Measurements from ENCODE around the gene GDI1.

Gene GDI1

DNA sequence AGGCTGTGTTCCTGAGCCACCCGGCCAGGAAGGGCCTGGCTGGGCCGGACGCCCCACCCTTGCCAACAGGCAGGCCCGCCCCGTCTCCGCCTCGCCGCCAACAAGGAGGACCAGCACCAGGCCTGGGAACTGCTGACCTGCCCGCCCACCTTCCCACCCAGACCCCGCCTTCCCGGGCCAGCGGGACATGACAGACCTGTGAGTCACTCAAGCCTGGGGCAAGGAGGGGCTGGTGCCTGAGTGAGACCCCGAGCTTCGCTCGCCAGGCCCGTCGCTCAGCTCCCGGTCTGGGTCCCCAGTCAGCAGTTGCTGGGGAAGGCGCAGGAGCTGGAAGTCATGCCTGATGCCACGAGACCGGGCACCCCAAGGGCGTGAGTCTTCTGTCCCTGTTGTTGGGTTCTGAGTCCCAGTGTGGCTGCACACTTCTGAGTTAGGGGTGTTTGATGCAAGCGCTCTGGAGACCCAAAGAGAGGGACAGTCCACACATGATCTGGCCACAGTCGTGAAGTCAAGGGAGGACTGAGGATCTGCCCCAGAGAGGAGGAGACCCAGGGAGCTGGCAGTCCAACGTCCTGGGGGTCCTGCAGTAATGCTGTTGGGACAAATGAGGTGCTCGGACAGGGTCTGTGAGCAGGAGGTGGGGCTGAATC lies 27.6 kb upstream of the GDI1 start, which contains the start of gene DNASE1L1:
DNASE1L1 (minus strand) TSS at position 33 of the 650 bp plus-strand sequence. CDS start 3,686 bp downstream, outside the sequence.
- no peak for DNase-seq

DNA sequence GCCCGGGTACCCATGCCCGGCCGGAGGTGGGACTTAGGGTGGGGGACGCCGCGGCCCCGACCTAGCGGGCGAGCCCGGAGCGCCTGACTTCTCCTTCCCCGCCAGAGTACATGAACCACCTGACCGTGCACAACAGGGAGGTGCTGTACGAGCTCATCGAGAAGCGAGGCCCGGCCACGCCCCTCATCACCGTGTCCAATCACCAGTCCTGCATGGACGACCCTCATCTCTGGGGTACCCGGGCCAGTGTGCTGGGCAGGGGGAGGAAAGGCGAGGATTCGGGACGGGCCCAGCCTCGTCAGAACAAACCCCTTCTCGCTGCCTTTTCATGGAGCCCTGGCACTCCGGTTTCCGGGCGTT lies 25.0 kb upstream of the GDI1 start:
- peak; percentile 79 for DNase-seq

DNA sequence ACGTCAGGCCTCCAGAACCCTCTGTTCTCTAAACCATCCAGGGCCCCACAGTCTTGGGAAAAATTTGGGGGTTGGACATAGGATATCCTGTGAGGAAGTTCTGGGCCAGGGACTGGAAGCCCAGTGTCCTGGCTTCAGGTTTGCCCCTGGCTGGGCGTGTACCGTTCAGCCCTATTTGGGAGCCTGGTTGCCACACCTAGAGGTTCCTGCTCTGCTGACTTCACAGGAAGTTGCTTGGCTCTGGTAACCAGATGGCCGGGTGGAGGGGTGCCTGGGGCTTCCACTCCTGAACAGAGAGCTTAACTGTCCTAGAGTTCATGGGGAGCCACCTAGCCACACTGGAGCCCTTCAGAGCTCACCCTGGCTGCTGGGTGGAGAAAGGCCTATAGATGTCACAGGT lies 24.5 kb upstream of the GDI1 start:
- no peak for DNase-seq

DNA sequence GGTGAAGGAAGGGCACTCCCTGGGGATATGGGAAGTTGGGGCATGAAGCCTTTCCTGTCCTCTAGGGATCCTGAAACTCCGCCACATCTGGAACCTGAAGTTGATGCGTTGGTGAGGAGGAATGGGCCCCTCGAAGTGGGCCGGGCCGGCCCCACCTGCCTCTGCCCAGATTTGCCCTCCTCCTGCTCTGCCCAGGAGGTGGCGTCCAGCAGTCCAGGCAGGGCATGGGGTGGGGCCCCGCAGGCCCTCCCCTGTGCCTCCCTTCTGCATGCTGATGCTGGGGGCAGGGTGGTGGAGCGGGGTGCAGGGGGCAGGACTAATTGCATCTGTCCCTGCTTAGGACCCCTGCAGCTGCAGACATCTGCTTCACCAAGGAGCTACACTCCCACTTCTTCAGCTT lies 23.8 kb upstream of the GDI1 start:
- no peak for DNase-seq

DNA sequence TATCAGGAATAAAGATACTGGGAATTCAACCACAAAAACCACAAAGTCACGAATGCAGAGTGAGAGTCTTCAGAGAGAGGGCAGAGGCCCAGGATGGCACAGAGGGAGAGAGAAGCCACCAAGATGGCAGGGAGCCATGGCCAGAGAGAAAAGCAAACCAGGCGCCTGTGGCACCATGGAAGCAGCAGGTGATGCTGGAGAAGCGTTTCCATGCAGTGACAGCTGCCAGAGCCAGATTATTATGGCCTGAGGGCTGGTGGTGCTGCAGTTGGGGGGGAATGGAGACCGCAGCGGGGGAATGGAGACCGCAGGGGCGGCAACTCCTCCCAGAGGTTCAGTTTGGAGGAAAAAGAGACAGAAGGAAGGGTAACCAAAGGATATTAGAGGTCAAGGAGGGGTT lies 19.8 kb upstream of the GDI1 start:
- DNase-seq: no peak

DNA sequence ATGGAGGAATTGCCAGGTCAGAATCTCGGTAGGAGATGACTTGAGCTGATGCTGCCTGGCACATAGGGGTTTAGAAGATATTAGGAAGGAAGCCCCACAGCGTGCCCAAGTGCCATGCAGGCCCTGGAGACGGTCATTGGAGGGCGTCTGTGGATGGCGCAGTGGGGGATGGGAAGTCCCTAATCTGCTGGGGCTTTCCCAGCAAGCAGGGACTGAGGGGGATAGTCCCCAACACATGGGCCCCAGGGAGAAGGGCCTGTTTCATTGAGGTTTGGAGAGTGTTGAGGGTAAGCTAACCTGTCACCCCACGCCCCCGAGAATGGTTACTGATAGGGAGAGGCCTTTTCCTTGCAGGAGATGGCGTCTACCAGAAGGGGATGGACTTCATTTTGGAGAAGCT lies 17.8 kb upstream of the GDI1 start:
- no peak for DNase-seq

DNA sequence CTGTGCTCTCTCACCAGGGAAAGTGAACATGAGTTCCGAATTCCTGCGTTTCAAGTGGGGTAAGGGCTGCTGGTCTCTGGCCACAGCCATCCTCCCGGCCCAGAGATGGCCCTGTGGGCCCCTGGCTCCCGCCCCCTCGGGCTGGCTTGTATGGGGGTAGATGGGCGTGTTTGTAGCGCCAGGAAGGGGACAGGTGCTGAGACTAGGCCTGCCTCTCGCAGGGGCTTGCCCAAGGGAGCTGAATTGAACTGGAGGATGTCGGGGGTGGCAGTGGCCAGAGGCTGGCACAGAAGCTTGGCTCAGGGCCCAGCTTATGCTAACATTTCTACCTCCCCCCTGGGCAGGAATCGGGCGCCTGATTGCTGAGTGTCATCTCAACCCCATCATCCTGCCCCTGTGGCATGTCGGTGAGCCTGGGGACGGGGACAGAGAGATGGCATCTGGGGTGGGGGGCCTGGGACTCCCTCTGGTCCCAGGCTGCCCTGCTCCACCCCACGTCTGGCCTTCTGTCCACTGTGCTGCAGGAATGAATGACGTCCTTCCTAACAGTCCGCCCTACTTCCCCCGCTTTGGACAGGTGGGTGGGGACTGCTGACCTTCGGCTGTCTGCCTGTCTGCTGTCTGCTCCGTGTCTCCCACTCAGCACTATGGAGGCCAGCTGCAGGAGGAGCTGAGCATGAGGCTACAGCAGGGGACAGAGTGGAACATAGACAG lies 17.1 kb upstream of the GDI1 start:
- DNase-seq: no peak

DNA sequence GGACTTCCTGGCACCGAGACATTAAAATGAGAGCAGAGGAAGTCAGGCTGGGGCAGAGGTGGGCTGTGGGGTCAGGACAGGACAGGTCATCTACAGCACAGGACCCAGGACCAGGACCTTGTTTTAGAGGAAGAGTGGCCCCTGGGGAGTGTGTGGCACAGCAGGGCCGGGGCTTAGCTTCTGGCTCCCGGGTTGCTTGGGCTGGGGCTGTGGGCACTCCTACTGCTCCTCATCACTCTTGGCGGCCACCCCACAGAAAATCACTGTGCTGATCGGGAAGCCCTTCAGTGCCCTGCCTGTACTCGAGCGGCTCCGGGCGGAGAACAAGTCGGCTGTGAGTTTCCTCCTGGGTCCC lies 16.6 kb upstream of the GDI1 start:
- no peak for DNase-seq

DNA sequence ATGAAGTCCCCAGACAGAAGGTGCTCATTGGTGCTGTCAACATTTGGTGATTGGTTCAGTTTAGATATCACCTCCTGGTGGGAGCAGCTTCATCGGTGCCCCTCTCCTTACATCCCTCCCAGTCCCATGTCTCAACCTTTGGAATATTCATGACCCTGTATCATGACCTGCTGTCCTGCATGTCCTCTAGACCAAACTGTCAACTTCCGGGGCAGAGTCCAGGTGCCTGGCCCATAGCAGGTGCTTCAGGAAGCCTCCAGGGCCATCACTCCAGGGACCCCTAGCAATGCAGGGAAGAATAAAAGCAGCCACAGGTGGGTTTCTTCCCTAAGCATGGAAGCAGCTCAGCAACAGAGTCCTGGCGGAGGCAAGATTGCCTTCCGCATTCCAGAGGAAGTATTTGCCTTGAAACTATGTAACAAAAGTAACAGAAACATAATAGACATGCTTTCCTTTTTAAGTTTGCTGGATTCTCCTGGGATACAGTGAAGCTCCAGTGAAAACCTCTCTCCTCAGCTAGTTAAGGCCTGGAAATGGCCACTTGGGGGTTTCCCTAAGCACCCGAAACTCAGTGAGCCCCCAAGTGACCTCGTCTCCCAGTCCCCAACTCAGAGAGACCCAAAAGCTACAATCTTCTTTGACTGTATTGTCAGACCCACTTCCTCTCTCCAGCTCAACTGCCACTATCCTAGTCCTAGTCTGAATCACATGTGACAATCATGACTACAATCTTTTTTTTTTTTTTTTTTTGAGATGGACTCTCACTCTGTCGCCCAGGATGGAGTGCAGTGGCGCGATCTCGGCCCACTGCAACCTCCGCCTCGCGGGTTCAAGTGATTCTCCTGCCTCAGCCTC lies 9.8 kb upstream of the GDI1 start:
- DNase-seq: no peak

DNA sequence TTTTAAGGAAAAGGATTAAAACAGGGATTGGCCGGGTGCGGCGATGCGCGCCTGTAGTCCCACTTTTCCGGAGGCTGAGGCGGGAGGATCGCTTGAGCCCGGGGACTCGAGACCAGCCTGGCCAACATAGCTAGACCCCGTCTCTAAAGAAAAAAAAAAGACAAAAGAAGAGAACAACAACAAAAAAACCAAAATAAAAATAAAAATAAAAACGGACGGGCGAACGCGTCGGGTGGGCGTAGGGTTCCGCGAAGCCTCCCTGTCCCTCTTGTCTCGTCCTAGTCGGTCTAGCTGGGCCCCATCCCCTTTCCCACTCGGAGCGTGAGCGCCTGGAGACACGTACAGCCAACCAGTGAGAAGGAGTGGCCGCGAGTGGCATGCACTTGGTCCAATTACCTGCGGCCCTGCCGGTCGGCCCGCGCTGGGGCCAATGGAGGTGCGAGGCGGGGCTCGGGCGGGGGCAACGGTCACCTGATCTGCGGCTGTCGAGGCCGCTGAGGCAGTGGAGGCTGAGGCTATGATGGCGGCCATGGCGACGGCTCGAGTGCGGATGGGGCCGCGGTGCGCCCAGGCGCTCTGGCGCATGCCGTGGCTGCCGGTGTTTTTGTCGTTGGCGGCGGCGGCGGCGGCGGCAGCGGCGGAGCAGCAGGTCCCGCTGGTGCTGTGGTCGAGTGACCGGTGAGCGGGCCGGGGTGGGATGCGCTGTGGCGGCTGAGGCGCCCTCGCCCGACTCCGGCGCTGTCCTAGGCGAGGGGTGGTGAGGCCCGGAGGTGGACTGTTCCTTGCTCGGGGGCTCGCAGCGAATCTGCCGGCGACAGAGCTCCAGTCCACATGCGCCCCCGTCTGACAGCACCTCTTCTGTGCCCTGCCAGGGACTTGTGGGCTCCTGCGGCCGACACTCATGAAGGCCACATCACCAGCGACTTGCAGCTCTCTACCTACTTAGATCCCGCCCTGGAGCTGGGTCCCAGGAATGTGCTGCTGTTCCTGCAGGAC lies 8.5 kb upstream of the GDI1 start, which contains the start of gene ATP6AP1:
ATP6AP1 (plus strand) TSS at position 502 of the 996 bp plus-strand sequence; CDS start at position 518, 16 bp downstream.
- DNase-seq: peak; percentile 89

DNA sequence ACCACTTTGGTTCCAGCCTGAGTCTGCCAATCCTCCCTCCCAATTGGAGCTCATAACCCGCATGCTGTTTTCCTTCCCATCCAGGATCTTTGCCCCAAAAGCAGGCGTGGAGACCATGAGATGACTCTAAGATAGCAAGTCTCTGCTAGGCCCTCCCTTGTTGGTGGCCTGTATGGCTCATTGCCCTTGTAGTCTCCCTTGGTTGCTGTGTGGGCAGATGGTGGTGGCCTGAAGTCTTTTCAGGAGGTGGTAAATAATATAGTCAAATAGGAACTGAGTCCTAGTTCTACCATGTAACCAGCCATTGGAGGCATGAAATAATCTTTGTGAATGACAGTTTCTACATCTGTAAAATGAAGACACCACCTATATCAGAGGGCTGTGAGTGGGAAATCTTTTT lies 7.2 kb upstream of the GDI1 start:
- DNase-seq: no peak

DNA sequence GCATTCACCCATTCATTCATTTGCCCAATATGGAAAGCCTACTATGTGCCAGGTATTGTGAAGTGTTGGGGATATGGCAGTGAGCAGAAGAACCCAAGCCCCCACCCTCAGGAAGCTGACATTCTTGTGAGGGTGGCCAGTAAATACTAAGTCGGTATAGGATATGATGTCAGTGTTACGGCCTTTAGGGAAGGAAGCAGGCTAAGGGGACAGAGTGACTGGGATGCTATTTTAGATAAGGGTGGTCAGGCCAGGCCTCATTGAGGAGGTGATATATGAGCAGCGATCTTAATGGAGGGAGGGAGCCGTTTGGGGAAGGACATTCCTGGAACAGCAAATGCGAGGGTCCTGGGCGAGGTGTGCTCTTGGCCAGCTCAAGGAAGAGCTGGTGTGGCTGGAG lies 6.5 kb upstream of the GDI1 start:
- no peak for DNase-seq

DNA sequence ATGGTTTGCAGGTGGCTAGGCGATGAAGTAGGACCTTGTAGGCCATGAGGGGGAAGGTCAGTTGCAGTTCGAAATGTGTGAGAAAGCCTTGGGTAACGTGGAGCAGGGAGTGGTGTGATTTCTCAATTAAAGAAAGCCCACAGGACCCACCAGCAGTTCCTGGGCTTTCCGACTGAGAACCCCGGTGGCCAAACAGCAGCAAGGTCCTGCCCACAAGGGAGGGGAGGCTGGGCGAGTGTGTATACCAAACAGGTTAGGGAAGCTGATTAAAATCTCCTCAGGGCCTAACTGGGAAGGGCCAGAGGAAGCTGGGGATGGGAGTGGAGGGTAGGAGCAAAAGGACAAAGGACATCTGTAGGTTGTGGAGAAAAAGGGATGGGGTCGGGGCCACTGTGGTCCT lies 6.0 kb upstream of the GDI1 start:
- no peak for DNase-seq

DNA sequence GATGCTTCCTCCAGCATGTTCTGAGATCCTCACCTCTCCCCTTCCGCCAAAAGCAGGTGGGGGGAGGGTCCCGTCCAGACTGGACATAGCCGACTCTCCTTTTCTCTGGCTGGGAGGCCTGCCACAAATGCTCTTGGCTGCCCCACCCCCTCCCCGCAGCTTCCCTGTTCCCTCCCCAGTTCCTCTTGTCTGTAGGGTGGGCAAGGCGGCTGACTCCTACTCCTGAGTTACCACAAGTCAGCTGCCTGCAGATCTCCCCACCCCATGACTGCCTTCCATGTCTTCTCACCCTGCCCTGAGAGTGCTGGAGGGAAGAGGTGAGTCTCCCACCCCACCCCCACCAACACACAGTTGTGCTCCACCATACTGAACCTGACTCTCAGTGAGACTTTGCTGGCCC lies 5.6 kb upstream of the GDI1 start:
- no peak for DNase-seq

DNA sequence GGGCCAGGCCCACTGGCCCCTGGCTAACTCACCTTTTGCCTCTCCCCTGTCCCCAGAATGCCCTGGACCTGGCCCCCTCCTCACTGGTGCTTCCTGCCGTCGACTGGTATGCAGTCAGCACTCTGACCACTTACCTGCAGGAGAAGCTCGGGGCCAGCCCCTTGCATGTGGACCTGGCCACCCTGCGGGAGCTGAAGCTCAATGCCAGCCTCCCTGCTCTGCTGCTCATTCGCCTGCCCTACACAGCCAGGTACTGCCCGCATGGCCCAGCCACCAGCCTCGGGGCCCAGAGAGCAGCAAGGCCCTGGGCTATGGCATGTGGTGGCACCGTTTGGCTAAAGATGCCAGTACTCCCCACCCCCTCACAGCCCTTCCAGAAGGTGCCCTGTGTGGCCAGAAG lies 4.7 kb upstream of the GDI1 start:
- DNase-seq: no peak

DNA sequence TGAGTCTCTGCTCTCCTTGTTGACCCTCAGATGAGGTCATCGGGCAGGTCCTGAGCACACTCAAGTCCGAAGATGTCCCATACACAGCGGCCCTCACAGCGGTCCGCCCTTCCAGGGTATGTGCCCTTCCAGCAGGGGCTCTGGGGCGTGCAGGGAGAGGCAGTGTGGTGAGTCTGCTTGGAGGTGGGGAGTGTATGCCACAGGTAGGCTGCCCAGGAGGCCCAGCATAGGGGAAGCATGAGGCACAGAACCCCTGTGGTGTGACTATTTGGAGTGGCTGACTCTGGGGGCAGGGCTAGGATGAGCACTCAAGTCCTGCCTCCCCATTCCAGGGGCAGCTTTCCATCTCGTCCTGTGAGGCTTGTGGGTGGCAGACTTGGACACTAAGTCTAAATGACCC lies 3.3 kb upstream of the GDI1 start:
- no peak for DNase-seq

DNA sequence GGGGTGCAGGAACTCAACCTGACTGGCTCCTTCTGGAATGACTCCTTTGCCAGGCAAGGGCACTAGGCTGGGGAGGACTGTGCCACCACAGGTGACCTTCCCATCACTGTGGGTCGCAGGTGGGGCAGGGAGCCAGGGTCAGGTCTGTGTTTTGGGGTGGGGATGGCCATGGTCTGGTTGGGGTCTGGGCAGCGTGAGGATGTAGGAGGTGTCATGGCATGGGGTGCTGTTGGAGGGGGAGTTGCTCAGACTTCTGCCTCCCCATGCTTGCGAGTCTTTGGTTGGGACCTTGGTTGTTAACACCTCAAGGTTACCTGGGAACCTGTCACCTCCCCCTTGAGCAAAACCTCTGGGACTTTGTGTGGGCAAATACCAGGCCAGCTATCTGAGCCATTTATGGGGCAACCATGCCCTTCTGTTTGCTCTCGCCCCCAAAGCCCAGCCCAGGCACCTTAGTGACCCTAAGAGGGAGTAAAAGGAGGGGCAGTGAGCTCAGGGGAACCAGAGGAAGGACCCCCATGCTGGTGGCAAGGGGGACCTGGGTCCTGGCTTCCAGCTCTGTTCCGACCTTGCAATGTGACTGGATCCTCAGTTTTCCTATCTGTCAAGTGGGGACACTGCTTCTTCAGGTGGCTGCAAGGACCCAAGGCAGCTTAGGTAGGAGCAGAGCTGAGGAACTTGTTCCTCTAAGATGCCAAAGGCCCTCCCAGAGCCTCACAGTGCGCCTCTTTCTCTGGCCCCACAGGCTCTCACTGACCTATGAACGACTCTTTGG lies 2.4 kb upstream of the GDI1 start:
- no peak for DNase-seq

DNA sequence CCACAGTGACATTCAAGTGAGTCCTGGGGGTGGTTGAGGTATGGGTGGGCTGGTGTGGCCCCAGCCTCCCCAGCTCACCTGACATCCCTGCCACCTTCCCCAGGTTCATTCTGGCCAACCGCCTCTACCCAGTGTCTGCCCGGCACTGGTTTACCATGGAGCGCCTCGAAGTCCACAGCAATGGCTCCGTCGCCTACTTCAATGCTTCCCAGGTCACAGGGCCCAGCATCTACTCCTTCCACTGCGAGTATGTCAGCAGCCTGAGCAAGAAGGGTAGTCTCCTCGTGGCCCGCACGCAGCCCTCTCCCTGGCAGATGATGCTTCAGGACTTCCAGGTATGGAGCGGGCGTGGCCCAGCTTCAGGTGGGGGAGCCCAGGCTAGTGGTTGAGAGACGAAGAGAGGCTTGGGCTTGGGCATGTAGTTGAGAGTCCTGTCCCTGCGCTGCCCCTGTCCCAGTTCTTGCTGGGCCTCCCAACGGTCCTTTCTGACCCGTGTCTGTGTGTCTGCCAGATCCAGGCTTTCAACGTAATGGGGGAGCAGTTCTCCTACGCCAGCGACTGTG lies 1.7 kb upstream of the GDI1 start:
- DNase-seq: no peak

DNA sequence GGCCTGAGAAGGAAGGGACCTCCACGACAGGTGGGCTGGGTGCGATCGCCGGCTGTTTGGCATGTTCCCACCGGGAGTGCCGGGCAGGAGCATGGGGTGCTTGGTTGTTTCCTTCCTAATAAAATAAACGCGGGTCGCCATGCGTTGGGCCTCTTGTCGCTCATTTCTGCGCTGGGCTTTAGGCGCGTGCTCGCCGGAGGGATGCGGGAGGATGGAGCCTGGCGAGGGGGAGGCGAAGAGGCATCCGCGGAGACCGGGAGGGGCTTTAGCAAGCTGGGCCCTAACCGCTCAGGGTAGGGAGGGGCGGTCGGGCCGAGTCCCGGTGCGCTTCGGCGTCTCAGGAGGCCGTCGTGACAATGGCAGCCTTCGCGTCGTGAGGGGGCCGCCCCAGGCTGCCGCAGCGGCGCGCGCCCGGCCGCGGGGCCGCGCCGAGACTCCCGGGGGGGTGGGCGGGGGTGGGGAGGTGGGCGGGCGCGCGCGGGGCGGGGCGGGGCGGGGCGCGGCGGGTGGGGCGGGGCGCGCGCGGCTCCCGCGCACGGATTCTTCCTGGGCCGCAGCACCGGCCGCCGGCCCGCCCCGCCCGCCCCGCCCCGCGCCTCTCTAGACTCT lies 476 bp upstream of the GDI1 start:
- DNase-seq: peak; percentile 69

DNA sequence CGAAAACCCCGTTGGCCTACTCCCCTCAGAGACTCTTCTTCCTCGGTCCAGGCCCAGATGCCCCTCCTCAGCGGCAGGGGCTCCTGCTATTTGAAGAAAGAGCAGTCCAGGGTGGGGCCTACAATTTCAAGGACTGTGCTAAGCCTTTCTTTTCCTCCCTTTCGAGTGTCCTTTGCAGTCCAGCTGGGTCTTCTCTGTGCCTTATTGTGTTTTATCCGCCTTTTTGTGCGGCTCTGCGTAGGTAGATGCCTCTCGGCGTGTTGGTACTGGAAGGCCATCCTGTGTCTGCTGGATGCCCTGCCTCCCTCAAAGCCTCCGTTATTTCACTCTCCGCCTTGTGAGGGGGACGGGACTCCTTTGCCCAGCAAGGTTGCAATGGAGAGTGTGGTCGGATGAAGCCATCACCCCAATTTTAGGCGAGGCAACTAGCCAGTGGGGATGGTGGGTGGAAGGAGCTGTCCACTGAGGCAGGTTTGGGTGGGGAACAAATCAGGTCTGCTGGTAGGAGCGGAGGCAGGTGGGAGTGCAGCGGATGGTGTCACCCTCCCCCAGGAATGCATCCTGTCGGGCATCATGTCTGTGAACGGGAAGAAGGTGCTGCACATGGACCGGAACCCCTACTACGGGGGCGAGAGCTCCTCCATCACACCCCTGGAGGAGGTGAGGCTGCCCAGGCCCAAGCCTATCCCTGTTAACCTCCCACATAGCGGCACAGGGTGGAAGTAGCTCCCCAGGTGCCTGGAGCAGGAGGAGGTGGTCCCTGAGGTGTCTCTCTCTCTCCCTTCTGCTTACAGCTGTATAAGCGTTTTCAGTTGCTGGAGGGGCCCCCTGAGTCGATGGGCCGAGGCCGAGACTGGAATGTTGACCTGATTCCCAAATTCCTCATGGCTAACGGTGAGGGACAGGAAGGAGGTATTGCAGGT lies 1.3 kb downstream of the GDI1 start:
- no peak for DNase-seq

Data from activated CD8-positive, alpha-beta memory T cell treated with anti-CD3 and anti-CD28 coated beads, Interleukin-2, amount 50 U/mL, for 48 hours (primary cell).